Left forelimb (tissue), 1 donor: ENCODE measurements around the gene ADCY5.

Experiments
- DNase-seq: peaks from one replicate; pipeline ENCODE4 v3.0.0-alpha.2; 2018; ENCODE audit warnings: low spot score

The ADCY5 gene

GRCh38 chr3:123285479-123285878 is 163.4 kb downstream of the ADCY5 start:
- DNase-seq: peak; percentile 52

GRCh38 chr3:123285066-123285465 is 163.8 kb downstream of the ADCY5 start:
- peak; percentile 22 for DNase-seq

GRCh38 chr3:123284399-123285010 is 164.4 kb downstream of the ADCY5 start:
- peak; percentile 49 for DNase-seq

- DNase-seq: no peak
Measured at GRCh38 chr3:123283657-123284398, 165.1 kb downstream of the ADCY5 start.

GRCh38 chr3:123283074-123283473 is 165.8 kb downstream of the ADCY5 start:
- DNase-seq: no peak

GRCh38 chr3:123282461-123282860 is 166.4 kb downstream of the ADCY5 start:
- DNase-seq: no peak

GRCh38 chr3:123281929-123282328 is 167.0 kb downstream of the ADCY5 start:
- no peak for DNase-seq

GRCh38 chr3:123281406-123281805 is 167.5 kb downstream of the ADCY5 start:
- DNase-seq: no peak

GRCh38 chr3:123279121-123279520 is 169.8 kb downstream of the ADCY5 start:
- no peak for DNase-seq

- DNase-seq: no peak
Measured at GRCh38 chr3:123278446-123278845, 170.4 kb downstream of the ADCY5 start.

- no peak for DNase-seq
Measured at GRCh38 chr3:123277106-123277505, 171.8 kb downstream of the ADCY5 start.

- DNase-seq: no peak
Measured at GRCh38 chr3:123276346-123277006, 172.4 kb downstream of the ADCY5 start.

- DNase-seq: no peak
Measured at GRCh38 chr3:123275691-123276090, 173.2 kb downstream of the ADCY5 start.

GRCh38 chr3:123272547-123272946 is 176.3 kb downstream of the ADCY5 start:
- DNase-seq: no peak

GRCh38 chr3:123271466-123272159 is 177.3 kb downstream of the ADCY5 start:
- no peak for DNase-seq

- no peak for DNase-seq
Measured at GRCh38 chr3:123270818-123271217, 178.1 kb downstream of the ADCY5 start.

GRCh38 chr3:123267821-123268220 is 181.1 kb downstream of the ADCY5 start:
- no peak for DNase-seq

- no peak for DNase-seq
Measured at GRCh38 chr3:123263941-123264340, 184.9 kb downstream of the ADCY5 start.

- no peak for DNase-seq
Measured at GRCh38 chr3:123262868-123263267, 186.0 kb downstream of the ADCY5 start.

GRCh38 chr3:123262226-123262625 is 186.7 kb downstream of the ADCY5 start:
- no peak for DNase-seq

- DNase-seq: no peak
Measured at GRCh38 chr3:123261666-123262065, 187.2 kb downstream of the ADCY5 start.

- DNase-seq: no peak
Measured at GRCh38 chr3:123258811-123259420, 190.0 kb downstream of the ADCY5 start.
